Stimulated activated CD8-positive, alpha-beta memory T cell treated with anti-CD3 and anti-CD28 coated beads, Interleukin-4, amount 100 ng/mL, for 48 hours (primary cell): Measurements from ENCODE around the gene TAC4.
"Not testable (repeated sequence)": the region's sequence is repeated elsewhere in the genome, so short reads cannot be mapped to it uniquely, and the experiment has no call there.

Source experiments
- DNase-seq: peaks from one replicate; pipeline ENCODE4 v3.0.0-alpha.2; 2020

The TAC4 gene

DNA sequence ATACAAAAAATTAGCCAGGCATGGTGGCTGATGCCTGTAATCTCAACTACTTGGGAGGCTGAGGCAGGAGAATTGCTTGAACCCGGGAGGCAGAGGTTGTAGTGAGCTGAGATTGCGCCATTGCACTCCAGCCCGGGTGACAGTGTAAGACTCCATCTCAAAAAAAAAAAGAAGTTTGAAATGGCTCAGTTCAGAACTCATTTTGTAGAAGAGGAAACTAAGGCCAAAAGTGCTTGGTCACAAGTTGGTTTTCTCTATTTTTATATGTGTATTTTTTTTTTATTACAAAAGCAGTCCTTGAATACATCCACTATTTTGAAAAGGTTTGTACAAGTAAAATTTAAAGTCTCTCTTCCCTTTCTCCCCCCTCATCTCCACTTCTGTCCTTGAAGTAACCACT lies 5.5 kb downstream of the TAC4 start:
- DNase-seq, result no peak

DNA sequence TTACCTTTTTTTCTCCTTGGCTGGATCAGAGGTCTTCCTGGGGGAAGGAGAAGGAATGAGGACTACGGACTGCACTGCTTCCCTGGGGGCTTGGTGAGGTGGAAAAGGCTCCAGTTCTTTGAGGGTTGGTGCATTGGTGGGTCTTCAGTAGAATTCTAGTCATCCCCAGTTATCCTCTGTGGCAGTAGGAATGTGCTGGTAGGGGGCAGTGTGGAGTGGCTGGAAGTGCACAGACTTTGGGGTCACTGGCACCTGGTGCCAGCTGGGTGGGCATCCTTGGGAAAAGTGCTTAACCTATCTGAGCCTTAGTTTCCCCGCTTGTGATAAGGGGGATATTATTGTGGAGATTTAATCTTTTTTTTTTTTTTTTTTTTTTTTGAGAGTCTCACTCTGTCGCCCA lies 6.3 kb downstream of the TAC4 start:
- no peak for DNase-seq

DNA sequence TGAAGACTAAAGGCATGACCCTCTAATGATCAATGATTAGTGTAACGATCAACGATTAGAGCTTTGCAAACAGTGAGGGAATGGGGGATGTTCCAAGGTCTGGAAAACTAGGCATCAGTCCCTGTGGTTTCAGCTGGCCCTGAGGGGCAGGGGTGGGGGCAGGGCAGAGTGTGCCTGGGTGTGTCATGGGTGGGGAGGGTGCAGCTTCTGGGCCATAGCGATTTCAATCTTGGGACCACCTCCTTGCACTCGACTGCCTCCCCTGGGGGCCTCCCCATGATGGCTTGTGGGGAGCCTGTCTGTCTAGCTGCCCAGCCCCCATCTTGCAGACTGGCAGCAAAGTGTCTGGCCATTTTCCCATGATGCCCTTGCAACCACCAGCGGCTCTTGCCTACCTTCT lies 8.4 kb downstream of the TAC4 start:
- no peak for DNase-seq

DNA sequence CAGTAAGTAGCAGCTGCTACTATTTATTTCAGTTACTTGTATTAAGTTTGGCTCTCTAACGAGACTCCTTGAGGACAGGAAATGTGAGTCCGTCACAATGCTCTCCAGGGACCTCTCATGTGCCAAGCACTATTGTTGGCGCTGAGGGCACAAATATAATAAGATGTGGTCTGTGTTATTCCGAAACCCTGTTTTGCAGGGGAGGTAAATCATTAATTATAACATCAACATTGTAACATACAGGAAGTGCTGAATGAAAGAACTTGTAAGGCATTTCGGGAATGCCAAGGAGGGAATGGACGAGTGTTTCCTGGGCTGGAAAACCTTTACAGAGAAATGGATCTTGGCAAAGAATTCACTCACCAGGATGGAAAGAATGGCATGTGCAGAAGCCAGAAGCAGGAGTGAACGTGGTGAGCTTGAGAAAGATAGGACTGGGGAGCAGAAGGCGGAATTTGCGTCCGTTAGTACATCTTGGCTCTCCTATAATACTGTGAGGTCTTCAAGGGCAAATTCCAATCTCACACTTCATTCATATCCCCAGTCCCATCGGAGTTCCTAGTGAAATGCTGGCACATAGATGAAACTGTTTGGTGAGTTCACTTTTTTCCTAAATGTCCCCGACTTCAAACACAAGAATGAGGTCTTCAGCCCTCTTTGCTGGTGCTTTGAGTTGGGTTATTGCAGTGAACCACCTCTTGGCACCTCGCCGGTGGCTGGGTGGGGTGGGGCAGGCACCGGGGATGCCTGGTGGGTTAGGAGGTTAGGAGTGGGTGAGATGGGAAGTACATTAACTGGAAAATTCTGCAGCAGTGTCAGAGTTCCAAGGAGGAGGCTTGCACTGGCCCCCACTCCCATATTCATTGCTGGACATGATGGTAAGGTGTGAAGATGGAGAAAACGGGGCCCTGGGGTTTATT lies 11.5 kb downstream of the TAC4 start:
- DNase-seq, result no peak

DNA sequence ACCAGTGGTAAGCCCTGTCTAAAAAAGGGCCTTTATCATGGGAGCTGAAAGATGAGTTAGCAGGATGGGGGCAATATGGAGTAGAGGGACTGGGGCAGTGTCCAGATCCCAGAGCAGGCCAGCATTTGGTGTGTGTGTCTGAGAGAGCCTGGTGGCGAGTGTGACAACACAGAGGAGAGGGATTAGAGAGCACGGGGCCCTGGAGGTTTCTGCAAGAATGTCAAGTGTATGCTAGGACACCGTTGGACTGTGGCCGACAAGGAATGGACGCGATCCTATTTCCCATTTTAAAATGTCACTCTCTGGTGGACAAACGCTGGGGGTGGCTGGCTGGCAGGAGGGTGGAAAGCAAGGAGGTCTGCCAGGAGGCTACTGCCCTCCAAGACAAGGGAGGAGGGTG lies 12.4 kb downstream of the TAC4 start:
- no peak for DNase-seq

DNA sequence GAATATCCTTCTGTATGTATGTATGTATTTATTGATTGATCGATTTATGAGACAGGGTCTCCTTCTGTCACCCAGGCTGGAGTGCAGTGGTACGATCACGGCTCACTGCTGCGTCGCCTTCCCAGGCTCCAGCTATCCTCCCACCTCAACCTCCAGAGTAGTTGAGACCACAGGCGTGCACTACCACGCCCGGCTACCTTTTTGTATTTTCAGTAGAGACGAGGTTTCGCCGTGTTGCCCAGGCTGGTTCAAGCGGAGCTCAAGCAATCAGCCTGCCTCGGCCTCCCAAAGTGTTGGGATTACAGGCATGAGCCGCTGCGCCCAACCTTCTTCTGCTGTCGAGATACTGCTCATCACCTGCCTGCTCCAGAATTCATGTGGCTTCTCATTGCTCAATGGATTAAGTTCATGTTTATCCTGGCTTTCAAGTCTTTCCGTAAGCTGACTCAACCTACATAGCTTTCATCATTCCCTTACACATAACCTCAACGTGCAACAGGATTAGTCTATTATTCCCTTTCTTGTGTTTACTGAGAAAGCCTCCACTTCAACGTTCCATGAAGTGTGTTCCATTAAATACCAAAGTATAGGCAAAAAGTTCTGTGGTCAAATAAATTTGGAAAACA lies 13.6 kb downstream of the TAC4 start:
- DNase-seq, result no peak

DNA sequence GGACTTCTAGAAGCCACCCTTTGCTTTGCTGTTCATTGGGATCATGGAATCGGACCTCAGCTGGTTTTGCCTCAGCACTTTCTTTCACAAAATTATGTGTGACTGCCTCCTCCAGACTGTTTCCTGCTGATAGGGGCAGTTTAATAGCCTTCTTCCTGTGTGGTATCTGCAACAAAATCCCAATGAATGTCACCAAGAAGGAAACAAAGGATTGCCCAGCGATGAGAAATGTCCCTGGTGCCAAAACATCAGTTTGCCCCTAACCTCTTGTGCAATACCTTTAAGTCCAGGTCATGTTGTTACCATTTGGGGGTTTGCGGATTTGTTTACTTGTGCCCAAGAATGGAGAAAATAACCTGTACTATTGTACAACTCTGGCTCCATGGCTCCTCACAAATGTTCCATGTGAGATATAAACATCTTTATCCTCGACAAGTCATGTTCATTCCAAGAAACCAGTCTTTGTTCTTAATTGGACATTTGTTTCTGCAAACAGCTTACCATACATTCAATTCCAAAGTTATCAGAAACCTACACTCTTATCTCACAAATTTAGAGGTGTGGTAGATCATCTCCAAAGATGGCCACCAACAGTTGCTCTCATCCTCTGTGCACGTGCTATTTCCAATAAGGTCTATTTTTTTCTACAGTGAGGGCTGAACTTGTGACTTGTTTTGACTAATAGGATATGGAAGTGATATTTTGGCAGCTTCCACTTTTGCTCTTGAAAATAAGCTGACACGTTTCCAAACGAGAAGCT lies 14.8 kb downstream of the TAC4 start:
- DNase-seq, result no peak

DNA sequence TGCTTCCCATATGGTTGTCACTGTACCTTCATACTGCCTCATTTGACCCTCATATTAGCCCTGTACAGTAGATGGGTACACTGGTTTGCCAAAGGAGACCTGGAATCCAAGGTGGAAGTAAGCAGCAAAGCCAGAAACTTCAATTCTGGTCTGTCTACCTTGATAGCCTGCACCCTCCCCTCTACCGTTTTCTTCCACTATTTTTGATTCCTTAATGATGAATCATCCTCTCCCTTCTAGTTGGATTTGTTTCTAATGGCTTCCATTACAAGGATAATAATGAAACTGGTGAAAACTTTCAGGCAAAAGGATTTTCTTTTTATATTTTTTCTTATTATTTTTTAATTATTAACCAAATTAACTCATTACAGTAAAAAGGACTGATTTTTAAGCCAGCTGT lies 17.3 kb downstream of the TAC4 start:
- DNase-seq, result no peak

DNA sequence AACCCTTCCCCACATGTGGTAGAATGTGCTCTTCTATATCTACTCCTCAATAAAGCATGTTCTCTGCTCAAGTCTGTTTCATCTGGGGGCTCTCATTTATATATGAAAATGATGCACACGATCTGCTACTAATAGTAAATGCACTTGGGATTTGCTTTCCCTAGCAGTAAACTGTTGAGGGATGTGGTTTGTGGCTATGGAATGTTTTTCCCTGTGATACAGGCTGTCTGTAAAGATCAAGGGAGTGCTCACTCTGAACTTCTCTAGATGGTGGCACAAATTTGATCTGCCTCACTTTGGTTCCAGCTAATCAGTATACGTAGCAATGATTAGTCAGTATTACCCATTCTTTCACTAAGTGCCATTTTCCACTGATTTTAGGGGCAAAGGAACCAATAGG lies 18.8 kb downstream of the TAC4 start:
- DNase-seq, result no peak

DNA sequence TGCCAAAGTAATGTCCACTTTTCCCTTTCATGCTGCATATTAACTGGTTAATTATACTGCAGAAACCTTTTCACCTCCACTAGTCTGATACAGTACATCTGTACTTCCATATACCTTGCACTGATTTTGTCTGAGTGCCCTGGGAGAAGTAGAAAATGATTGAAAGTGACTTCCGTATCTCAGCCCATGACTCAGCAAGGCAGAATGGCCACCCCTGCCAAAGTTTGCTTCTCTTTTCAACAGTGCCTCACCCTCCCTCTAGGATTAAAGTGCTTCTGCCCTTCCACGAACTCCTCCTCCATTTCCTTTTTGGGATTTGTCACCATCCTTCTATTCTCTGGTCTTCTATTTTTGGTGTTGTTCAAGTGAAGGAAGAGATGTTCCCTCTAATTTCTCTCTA lies 19.5 kb downstream of the TAC4 start:
- DNase-seq, result not testable (repeated sequence)

DNA sequence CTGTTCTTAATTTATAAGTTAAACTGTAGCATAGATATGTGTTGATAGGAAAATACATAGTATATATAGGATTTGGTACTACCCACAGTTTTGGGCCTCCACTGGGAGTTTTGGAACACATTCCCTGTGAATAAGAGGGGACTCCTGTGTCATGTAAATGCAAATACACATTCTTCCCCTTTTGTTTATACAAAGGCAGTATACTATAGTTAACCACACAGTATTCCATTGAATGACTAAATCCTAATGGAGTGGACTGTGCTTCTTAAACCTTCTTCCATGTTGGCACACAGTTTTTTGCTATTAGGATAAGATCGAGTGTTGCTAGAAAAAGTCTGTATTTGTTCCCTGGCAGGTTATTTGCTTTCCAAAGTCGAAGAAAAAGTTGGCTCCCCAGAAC lies 22.2 kb downstream of the TAC4 start:
- no peak for DNase-seq

DNA sequence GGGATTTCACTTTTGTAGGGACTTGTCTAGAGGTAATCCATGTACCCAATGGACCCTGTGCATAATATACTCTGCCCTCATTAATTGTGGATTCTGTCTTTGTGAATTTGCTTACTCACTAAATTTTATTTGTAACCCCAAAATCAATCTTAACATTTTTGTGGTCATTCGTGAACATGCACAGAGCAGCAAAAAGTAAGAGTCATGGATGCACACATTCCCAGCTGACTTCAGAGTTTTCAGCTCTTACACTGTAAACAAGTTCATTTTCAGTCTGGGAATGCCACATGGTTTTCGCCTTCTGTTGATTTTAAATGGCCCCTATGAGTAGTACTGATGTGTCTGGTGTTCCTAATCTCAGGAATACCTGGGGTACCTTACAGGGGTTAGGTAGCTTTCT lies 24.3 kb downstream of the TAC4 start:
- DNase-seq, result no peak

DNA sequence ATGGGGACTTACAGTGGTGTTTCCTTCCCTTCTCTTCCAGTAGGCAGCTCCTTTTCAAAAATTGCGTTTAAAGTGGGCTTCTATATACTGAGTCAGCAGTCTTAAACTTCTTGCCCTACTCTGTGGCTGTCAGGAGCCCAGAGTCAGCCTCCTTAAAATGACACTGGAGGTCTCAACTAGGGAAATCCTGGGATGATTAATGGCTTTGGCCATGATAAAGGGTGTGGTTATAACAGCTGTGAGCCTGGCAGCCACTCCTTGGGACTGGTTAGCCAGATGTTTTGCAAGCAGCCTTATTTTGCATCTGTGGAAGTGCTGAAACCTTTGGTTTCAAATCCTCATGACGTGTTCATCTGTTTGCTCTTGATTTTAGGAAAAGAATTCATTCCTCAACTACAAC lies 25.0 kb downstream of the TAC4 start:
- DNase-seq, result no peak

DNA sequence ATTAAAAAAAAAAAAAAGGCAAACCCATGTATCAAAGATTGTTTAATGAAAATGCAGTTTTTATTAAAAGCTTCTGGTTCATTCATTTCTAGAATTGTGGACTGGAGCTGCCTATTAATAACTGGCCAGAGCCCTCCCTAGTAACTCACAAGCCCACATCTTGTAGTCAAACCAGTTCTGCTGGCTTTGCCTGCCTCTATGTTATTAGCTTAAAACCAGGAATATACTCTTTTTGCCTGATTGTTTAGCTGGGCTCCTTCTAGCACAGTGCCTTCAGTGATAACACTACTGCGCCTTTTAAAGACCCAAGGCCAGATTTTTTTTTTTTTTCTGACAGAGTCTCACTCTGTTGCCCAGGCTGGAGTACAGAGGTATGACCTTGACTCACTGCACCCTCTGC lies 26.0 kb downstream of the TAC4 start:
- DNase-seq, result no peak

DNA sequence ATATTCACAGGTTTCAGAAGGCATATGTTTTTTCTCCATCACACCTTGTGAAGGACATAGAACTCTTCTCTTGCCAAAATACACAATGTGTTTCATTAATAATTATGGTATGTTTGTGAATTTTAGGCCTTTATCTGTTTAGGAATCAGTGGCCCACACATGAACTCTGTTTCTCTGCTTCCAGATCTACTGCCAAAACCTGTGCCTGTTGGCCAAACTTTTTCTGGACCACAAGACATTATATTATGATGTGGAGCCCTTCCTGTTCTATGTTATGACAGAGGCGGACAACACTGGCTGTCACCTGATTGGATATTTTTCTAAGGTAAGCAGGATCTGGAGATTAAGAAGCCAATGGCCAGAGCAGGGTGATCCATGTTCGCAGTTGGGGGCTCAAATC lies 26.4 kb downstream of the TAC4 start:
- DNase-seq, result no peak

DNA sequence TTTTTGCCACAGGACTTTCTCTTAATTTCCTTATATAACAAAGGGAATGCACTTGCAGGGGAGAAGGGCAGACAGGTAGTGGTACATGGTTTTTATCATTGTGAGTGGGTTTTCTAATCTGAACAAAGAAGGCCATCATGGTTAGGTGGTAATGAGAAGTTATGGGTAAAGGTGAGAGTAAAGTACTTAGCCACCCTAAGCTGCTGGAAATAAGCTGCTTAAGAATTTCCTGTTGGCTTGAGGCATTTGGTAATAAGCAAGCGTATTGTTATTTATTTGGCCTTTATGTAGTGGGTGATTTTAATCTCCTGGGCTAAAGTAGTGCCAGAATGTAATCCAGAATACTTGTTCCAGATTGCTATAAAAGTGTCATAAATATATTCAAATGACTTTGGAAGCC lies 27.1 kb downstream of the TAC4 start:
- no peak for DNase-seq

DNA sequence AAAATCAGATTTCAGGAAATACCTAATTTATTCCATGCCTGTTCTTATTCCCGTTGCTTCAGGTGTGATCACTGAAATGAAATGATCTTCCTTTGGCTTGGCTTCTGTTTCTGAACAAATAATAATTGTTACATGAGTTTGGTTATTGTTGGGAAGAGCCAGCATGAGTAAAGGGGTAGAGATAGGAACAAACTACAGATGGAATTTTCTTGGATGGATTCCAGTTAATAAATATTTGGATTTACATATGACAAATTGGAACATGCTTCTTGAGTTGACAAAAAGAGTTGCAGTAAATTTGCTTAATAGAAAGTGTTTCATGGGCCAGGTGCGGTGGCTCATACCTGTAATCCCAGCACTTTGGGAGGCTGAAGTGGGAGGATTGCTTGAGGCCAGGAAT lies 28.2 kb downstream of the TAC4 start:
- DNase-seq, result no peak

DNA sequence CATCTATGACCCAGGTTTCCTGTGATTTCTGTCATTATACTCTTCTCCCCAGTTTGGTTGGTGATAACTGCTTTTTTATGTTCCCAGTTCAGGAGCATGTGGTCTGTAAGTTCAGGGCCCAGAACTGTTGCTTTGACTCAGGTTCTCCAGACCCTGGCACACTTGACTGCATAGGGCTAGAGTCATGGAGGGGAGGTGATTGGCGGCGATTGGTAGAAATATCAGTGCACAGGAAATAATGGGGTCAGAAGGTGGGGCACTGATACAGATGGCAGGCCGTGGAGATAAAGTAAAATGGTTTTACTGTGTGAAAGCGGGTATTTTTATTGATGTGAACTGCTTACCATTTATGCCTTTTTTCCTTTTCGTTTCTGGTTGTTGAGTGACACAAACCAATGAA lies 28.7 kb downstream of the TAC4 start:
- DNase-seq, result no peak

DNA sequence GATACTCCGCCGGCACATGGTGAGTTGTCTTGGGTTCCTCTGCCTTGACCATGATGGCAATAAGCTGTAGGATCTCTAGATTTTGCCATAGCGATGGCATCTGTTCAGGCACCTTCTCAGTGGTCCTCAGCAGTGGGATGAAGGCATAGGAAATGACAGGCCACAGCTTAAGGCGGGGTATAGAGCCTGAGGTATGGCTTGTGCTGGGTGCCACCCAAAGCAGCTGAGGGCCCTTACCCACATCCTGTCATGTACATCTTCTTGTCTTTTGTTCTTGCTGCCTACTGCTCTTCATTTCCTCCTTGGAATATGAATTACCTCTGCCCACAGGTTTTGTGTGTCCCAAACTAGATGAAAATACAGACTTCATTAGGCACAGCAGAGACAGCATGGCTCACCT lies 29.9 kb downstream of the TAC4 start:
- DNase-seq, result peak; percentile 48

DNA sequence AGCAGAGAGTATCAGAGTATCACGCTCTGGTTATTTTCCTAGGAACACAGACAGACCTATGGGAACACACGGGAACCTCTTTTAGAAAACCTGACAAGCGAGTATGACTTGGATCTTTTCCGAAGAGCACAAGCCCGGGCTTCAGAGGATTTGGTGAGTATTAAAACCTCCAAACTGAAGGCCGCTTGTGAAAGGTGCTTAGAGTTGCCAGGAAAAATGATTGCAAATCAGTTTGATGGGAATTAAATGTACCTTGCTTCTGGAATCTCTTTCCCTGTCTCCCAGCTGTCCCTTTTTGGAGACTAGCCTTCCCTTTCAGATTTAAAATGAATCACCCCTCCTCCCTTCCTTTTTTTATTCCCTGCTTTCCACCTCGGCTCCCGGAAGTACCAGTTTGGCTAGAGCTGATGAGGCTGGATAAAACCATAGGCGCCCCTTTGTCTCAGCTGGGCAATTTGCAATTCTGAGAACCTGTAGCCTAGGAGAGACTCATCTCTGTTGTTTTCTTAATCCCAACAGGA lies 32.0 kb downstream of the TAC4 start:
- no peak for DNase-seq

DNA sequence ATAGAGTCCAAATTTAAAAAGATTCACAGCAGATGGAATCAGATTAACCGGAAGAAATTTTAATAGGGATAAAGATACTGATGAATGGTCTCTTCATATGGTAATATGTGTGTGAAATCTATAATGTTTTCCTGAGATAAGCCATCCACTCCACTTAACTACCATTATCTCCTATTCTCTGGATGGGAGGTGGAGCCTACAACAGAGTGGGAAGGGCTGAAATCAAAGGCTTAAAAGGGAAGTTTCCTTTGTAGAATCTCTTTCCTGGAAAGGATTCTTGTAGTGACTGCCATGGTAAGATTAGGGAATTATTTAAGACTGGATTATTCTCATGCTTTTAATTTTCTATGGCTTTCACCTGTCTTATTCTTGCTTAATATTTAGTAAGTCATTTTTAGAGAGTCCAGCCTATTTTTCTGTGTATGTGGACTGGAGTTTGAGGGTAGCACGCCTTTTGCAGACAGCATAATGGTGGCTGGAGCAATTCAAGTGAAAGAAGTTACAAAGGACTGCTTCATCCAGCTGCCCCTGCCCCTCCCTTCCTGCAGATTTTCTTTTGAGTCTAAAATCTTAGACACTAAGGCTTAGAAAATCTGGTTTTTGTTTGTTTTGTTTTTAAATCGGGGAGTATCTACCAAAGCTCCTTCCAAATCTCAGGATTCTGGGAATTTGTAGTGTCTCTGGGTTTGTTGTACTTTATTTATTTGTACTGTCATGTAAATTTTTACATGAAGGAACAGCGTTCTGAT lies 32.9 kb downstream of the TAC4 start:
- DNase-seq, result no peak

DNA sequence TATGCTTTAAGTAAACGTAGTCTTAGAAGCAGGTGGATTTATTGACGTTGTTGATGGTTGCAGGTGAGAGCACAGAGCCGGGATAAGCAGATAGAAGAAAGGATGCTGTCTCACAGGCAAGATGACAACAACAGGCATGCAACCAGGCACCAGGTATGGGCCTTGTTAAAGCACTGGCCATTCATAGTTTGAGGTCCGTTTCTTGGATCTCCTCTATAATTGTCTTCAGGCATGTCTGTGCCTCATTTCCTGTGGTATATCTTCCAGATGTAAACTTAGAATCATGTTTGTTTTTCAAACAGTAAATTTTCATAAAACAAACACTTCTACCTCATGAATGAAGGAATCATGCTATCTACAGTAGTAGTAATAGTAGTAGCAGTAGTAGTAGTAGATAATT lies 38.8 kb downstream of the TAC4 start:
- DNase-seq, result no peak

DNA sequence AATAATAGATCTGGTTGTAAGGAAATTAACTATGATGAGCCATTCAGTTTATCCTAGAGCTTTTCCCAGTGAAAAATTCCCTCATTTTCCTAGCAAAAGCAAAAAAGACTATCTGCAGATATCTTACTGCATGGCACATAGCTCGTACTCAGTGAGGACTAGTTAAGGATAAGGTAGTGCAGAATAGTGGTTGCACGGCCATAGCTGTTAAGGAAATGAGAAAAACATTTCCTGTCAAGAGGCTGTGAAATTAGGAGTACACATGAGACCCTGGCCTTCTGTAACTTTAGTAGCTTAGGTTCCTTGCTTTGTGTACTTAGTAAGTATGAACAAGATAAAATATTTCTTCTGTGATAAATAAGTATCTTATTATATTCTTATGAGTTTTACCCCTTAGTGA lies 49.1 kb downstream of the TAC4 start:
- DNase-seq, result no peak
